Superior temporal gyrus (tissue), 1 donor: ENCODE measurements around the gene DNASE1.
"Not testable (repeated sequence)": the region's sequence is repeated elsewhere in the genome, so short reads cannot be mapped to it uniquely, and the experiment has no call there.

Source experiments
- DNase-seq: peaks from one replicate; pipeline ENCODE4 v3.0.0-alpha.2; 2016; ENCODE audit errors: extremely low spot score

The DNASE1 gene

DNA sequence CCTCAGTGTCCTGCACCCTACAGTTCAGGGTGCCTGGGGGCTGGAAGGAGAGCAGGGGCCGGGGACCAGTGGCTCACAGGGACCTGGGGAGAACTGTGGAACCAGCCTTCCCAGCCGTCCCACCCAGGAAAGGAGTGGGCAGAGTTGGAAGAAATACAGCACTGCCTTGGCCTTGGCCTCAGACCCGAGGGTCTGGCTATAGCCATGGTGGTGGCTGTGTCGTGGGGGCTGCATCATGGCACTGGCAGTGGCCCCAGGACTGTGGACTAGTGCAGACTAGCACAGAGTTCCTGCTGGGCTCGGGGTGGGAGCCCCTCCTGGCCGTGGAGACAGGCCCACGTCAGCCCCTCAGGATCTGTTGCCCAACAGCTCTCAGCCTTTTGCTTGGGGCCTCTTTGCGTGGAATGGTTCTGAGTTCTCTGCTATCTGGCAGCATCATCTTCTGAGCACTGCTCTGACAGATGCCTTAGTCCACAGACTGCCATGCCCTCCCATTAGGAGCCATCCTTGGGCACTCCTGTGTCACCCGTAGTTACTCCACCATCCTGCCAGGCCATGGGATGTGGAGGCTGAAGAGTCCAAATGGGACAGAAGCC, 12.6 kb upstream of the DNASE1 start:
- no peak for DNase-seq

DNA sequence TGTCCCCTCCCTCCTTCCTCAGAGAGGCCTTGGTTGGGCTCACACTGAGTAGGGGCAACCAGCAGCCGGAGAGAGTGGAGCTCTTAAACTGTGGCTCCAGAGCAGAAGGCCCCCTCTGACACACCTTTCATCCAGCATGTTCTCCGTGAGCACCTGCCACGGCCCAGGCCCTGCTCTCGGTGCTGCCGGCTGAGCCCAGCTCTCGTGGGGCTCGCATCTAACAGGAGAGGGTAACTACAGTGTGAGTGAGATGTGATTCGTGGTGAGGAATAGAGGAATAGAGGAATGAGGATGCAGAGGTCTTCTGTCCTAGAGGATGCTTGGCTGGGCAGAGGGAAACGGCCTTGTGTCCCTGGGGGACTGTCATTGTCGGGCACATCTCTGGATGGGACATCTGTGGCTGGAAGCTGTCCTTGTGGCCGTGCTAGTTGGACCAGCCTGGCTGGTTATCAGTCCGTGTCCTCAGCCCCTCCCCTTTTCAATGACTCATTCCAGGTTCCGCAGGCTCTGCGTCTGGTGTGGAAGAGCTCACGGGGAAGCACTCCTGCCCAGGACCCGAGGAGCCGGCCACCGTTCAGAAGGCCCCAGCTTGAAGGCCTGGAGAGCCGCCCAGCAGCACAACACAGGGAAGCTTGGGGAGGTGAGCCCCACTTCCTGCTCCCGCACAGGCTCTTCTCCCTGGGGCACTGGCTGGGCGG, 11.9 kb upstream of the DNASE1 start:
- no peak for DNase-seq

DNA sequence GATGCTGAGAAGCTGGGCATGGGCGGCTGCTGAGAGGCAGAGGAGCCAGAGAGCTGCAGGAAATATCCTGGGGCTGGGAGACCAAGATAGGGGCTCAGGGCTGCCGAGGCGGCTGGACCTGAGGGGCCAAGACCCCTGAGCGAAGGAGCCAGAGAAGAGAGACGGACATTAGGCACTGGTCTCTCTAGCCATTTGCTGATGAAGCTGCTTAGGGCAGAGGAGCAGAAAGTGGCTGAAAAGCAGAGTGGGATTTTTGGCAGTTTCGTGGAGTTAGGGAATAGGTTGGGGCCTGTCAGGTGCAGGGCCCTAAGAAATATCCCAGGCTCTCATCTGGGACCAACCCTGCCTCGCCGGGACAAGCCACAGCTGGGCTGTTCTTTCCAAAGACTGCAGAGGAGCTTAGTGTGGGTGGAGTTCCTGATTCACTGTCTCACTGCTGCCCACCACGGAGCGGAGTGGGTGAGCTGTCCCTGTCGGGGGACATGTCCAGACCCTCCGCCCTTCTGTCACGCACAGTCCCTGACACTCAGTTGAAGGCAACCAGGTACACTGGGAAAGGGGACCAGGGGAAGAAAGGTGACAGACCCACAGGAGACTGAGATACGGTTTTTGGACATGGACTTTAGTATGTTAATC, 11.3 kb upstream of the DNASE1 start:
- no peak for DNase-seq

DNA sequence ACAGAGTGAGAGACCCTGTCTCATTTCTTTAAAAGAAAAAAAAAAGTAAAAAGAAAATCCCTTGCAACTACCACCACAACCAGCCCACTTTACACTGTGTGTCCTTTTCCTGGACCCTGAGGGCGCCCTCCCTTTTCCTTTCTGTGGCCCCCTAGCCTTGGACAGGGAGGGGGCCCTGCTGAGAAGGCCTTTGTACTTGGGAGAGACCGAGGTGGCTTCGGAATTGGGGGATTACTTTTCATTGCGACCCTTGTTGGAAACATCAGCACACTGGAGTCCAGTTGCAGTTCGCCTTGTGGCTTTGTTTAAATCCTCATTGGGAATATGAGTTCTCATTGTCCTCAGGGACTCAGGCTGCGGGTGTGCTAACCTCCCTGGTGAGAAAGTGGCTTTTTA, 9.4 kb upstream of the DNASE1 start:
- DNase-seq = no peak

DNA sequence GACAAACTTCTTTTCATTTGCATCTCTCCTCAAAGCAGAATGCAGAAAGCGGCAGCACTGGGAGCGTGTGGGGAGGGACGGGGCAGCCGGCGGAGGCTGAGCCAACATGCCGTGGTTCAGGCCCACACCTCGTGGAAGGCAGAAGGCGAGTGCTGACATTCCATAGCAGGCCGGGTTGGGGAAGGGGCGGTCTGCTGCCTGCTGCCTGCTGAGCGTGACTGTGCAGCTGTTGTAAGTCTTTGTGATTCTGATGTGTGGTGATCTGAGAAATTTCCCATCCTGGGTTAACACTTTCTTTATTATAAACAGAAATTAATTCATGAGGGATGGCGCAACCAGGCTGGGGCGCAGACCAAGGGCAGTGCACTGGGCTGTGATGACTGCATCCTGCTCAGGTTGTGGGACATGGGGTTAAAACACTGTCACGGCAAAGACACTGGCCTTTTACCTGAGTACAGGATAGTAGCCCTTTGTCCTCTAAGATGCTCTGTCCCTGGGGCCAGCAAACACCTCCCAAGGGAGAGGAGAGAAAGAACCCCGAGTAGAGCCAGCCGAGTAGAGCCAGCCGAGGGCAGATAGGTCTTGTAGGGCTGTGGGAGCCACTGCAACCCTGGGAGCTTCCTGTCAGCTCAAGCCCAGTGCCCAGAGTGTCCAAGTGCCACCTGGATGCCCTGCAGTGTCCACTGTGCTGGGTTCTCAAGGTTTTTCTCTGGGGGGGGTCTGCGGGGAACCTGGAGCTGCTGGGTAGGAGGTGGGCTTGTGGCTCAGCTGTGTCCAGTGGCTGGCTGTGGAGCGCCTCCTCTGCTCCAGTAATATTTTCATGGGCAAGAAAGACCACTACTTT, 8.8 kb upstream of the DNASE1 start:
- DNase-seq = no peak

DNA sequence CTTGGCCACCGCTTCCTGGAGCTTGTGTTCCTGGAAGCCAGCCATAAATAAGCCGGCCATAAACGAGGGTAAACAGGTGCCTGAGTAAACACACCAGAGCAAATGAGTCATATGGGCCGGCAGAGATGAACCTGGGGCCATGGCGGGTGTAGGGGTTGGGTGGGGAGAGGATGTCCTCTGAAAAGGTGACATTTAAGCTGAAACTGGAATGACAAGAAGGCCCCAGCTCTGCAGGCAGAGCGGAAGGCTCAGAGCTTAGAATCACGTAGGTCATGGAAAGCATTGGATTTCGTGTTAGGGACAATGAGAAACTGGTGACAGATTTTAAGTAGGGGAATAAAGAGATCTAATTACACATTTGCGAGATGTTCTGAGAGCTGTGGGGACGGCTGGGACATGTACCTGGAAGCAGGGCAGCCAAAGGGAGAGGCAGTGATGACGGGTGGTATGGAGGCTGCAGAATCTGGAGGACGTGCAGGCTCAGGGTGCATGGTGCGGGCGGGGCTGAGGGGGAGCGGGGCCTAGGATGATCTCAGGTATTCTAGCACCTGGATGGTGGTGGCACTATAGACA, 8.1 kb upstream of the DNASE1 start:
- DNase-seq = no peak

DNA sequence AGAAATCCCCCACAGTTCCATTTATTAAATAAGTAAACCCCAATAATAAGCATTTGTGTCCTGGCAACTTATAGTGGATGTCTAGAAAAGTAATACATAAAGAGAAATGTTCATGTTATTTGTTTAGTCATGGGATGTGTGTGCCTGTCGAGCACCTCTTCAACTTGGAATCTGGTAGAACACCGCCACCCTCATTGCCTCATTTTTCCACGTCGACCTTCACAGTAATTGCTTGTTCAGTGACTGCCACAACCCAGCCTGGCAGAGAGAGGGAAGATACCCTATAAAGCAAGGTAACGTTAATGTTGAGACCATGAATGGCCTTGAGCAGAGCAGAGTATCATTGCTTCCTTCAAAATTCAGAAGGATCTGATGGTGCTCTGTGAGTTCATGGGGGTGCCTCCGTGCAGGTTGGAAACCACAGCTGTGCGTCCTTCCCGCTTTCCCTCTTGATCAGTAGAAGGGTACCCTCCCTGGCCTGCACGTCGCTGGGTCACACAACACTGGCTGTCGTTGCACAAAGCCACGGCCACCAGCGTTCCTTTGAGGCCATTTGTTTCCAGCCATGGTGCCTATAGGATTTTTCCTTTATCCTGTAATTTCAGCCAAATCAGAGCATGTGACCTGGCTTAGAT, 3.7 kb upstream of the DNASE1 start:
- DNase-seq = no peak

DNA sequence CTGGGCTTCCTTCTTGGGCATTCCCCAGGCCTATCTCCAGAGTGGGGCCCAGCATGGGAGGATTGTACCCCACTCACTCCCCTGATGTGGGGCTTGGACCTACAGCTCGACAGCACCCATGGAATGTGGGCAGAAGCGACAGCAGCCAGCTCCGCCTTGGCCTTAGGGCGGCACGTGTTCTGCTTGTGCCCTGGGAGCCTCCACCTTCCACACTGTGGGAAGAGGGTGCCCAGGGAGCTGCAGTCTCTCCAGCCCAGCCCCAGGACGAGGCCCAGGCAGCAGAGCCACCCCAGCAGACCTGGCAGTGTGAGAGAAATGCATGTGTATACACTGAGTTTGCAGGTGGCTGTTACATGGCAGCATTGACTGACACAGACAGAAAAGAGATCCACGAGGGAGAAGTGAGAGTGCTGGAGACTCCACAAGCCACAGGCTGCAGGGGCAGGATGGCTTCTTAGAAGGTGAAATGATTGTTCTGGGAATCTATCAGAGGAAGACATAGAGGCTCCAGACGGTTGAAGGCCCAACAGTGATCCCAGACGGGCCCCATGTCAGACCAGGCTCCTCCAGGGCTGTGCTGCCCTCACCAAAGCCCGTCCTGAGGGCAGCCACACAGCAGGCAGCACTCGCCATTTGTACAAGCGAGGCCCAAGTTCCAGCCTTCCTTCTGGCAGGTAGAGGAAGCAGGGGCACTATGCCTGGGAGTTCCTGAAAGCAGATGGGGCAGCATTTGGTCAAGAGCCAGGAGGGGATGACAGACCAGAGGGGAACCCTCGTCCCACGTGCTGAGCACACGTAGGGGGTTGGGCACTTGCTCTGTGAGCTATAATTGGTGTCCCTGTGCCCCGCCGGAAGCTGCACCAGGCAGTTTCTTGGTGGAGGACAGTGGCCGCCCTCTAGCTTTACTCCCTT, 2.8 kb upstream of the DNASE1 start:
- DNase-seq = no peak

DNA sequence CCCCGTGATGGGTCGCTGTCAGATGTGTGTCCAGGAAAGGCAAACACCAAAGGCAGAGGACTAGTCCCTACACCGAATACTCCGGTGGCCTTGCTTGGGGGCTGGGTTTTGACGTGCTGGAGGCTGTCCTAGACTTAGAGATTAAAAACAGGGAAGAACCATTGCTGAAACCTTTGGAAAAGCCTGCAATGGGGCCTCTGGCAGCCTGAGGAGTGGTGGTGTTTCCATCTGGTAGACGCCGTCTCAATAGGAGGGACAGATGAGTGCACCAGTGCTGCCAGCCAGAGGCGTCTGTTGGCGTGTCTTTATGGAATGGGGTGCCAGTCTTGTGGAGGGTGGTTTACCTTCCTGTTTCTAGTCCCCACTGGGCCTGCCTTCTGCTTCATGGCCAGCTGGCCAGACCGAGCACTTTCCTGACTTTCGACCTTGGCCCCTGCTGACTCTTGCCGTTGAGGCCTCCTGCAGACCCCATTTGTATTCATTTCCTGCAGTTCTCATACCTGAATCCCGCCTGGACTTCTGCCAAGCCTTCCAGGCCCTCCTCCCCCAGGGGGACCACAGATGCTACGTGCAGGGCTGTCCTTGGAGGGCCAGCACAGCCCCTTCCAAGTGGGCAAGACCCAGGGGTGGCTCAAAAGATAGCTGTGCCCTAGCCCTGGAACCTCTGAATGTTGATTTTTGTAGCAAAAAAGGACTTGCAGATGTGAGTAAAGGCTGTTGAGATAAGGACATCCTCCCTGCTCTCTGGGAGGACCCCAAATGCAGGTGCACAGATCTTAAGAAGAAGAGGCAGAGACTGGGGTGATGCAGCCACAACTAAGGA, 1.9 kb upstream of the DNASE1 start:
- no peak for DNase-seq

DNA sequence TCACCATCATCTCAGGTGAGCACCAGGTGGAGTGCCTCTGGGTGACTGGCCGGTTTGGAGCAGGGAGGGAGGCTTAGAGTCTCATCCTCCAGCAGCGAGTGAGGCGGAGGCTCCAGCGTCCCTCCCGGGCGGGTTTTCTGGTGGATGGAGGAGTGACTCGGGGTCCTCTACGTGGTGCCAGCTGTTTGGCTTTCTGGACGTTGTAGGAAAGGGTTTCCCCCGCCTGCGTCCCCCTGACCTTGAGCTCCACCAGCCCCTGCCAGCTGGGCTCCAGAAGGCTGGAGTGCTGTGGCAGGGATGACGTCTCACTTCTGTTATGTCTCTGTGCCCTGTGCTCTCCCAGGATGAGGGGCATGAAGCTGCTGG, 522 bp downstream of the DNASE1 start:
- no peak for DNase-seq

DNA sequence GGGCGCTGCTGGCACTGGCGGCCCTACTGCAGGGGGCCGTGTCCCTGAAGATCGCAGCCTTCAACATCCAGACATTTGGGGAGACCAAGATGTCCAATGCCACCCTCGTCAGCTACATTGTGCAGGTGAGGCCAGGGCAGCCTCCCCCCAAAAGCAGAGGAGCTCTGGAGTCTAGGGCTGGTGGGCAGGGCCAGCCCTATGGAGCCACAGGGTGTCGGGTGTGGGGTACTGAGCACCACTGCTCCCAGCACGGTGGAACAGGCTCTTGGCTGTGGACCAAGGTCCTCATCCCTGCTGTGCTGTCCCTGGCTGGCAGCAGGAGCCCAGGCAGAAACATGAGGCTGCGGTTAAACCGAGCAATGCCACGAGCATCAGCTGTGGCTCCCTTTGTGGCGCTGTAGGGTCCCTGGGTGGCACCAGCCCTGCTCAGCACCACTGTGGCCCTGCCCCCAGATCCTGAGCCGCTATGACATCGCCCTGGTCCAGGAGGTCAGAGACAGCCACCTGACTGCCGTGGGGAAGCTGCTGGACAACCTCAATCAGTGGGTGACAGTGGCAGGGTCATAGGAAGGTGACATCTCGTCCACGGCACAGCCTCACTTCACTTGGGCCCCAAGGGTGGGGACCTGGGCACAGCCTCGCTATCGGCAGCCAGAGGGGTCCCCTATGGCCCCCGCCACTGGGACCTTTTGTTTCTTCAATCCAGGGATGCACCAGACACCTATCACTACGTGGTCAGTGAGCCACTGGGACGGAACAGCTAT, 1.1 kb downstream of the DNASE1 start:
- no peak for DNase-seq

DNA sequence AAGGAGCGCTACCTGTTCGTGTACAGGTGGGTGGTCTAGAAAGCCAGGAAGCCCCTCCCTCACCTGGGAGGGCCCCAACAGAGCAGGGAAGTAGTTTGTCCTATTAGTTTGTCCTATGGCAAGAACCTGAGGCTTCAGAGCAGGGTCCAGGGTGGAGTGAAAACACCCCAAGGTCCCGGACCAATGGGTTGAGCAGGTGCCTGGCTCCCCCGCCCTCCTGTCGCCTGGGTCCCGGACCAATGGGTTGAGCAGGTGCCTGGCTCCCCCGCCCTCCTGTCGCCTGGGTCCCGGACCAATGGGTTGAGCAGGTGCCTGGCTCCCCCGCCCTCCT, 1.6 kb downstream of the DNASE1 start:
- DNase-seq = not testable (repeated sequence)

DNA sequence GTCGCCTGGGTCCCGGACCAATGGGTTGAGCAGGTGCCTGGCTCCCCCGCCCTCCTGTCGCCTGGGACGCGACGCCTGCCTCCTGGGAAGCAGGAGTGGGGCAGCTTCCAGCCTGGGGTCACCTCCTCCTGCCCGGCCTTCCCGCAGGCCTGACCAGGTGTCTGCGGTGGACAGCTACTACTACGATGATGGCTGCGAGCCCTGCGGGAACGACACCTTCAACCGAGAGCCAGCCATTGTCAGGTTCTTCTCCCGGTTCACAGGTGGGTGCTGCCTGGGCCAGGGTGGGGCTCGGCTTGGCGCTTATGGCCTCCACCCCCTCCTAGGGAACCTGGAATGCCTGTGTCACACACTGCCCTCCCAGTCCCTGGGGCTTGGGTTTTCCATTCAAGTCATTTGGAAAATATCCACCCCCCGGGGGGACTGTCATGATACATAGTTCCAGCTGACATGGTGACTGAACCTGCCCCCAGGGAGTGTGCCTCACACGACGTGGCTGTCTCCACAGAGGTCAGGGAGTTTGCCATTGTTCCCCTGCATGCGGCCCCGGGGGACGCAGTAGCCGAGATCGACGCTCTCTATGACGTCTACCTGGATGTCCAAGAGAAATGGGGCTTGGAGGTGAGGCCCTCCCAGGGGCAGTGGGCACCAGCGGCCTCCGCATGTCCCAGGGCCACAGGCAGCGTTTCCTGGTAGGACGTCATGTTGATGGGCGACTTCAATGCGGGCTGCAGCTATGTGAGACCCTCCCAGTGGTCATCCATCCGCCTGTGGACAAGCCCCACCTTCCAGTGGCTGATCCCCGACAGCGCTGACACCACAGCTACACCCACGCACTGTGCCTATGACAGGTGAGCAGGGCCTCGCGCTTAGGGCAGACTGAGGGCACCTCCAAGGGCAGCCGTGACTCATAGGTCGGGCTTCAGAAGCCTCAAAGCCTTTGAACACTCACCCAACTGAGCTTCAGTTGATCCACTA, 2.3 kb downstream of the DNASE1 start:
- no peak for DNase-seq

DNA sequence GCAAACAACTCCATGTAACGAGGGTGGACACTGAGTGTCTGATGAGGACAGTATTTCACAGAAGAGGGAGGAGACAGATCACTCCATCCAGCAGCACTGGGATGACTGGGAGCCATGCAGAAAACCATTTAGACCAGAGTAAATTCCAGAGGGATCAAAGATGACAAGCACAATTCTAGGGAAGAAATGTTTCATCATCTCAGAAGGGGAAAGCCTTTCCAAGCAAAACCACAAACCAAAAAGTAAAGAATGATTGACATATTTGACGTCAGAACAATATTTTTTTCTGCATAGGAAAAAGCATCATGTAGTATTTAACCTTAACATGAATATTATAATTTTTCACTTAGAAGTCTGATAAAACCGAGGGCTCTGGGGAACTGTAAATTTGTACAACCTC, 4.8 kb downstream of the DNASE1 start:
- no peak for DNase-seq

DNA sequence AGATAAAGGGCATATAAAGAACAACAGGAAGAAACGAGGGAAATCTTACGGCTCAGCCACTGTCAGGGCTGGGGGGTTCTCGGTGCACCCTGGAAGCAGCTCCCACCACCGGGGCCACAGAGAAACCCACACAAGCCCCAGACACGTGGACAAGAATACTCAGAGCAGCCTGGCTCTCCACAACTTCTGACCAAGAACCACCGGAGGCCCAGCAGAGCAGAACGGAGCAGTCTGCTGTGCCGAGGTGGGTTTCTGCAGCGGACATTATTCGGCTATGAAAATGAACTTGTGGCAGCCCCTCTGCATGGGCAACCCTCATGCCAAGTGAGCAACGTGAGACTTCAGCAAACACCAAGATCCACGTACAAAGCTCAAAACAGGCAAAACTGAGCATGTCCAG, 6.8 kb downstream of the DNASE1 start:
- no peak for DNase-seq

DNA sequence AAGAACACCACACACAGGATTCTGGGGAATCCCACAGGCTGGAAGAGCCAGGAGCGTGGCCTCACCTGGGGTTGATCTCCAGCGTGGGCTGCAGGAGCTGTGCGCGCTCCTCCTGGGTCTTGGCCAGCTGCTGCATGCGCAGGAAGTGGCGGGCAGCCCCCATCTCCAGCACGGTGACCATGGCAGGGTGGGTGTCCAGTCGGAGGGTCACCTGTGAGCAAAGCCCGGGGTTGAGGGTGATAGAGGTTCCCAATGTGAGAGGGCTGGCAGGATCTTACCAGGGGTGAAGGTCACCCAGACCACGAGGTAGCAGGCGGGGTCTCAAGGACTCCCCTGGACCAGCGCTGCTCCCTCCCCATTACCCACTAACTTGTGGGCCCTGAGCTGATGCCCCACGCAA, 7.4 kb downstream of the DNASE1 start:
- no peak for DNase-seq

DNA sequence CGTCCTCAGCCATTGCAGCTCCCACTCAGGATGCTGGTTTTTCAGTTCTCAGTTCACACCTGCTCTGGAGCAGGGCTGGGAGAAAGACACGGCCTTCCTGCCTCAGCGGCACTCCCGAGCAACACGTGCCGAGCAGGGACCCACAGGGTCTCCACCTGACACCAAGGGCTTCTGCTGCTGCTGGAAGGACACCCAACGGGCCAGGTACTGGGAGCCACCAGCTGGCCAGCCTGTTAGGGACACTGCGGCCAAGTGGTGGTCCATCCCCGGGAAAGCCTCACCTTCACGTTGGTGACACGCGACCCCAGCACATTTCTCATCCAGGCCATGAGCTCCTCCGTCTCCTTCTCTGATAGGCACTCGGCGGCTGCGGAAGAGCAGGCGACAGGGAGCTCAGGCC, 8.1 kb downstream of the DNASE1 start:
- no peak for DNase-seq
